HepG2 (cell line): ENCODE measurements around the gene ASB7.

ENCODE experiments used
- BRF2 ChIP-seq: sonication (generic); formaldehyde crosslinking; IDR thresholded peaks from 2 replicates; pipeline ENCODE4 v1.8.1; 2022; ENCODE audit warnings: mild to moderate bottlenecking, missing genetic modification reagents
- CTCF ChIP-seq: sonication (generic); formaldehyde crosslinking; IDR thresholded peaks from 2 replicates; pipeline ENCODE4 v1.5.0; 2020; ENCODE audit warnings: mild to moderate bottlenecking, missing genetic modification reagents, moderate library complexity
- DDIT3 ChIP-seq: sonication (generic); formaldehyde crosslinking; IDR thresholded peaks from 2 replicates; pipeline ENCODE4 v1.4.0; 2020; ENCODE audit warnings: mild to moderate bottlenecking, missing genetic modification reagents
- JUND ChIP-seq: sonication (generic); formaldehyde crosslinking; IDR thresholded peaks from 2 replicates; pipeline ENCODE4 v1.8.0; 2022; ENCODE audit warnings: mild to moderate bottlenecking, missing genetic modification reagents
- KDM5A ChIP-seq: fragments of 200-600 bp; sonication (generic); IDR thresholded peaks from 2 replicates; pipeline ENCODE4 v1.7.0; 2018; ENCODE audit warnings: antibody characterized with exemption, mild to moderate bottlenecking, low read length, borderline replicate concordance
- PBX3 ChIP-seq: sonication (generic); formaldehyde crosslinking; IDR thresholded peaks from 2 replicates; pipeline ENCODE4 v1.8.1; 2023; ENCODE audit warnings: missing genetic modification reagents, inconsistent platforms, borderline replicate concordance
- POLR2AphosphoS5 ChIP-seq: IDR thresholded peaks from 2 replicates; pipeline ENCODE4 v1.6.1; 2012; ENCODE audit warnings: low read depth, low read length
- SIN3A ChIP-seq: IDR thresholded peaks from 2 replicates; pipeline ENCODE4 v1.6.1; 2011; ENCODE audit warnings: low read depth, mild to moderate bottlenecking, control low read depth, low read length, borderline replicate concordance
- TAF1 ChIP-seq: sonication (generic); formaldehyde crosslinking; IDR thresholded peaks from 2 replicates; pipeline ENCODE4 v1.4.0; 2020; ENCODE audit warnings: missing genetic modification reagents

GRCh38 chr15:100565591-100565990, 36.8 kb upstream of the ASB7 start:
- no peak for TF ChIP-seq POLR2AphosphoS5
- no peak for TF ChIP-seq KDM5A
- TF ChIP-seq SIN3A, result no peak
- no peak for TF ChIP-seq BRF2 (CRISPR knock-in tag)
- TF ChIP-seq DDIT3 (CRISPR knock-in tag), result no peak
- TF ChIP-seq CTCF, result no peak
- no peak for TF ChIP-seq JUND (CRISPR knock-in tag)
- TF ChIP-seq TAF1 (CRISPR knock-in tag), result no peak
- no peak for TF ChIP-seq PBX3 (CRISPR knock-in tag)
